CD4-positive, alpha-beta T cell treated with Interleukin-1 beta for 1 hour (primary cell): Measurements from ENCODE around the gene RALA.
"Not testable (repeated sequence)": the region's sequence is repeated elsewhere in the genome, so short reads cannot be mapped to it uniquely, and the experiment has no call there.

Source experiments
- DNase-seq, 2 donors: peaks; one replicate each; pipeline ENCODE4 v3.0.0-alpha.2; 2020 to 2022

RALA gene

GRCh38 chr7:39733881-39734632 lies 110.7 kb downstream of the RALA start:
- peak; percentile 33 to 40 for DNase-seq

DNA sequence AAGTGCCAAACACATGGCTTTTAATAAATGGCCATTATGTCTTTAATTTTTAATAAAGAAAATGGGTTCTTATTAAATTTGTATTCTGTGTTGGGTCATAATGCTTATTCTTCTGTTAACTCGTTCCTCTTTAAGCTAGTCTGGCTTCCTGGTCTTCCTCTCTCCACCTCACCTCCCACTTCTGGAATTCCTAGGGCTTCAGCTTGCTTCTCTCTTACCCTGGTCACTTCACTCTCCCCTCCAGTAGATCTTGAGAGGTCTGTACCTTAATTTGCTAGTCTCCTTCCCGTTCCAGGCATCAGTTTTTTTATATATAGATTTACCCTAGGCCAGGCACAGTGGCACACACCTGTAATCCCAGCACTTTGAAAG lies 111.2 kb downstream of the RALA start:
- DNase-seq: no peak

DNA sequence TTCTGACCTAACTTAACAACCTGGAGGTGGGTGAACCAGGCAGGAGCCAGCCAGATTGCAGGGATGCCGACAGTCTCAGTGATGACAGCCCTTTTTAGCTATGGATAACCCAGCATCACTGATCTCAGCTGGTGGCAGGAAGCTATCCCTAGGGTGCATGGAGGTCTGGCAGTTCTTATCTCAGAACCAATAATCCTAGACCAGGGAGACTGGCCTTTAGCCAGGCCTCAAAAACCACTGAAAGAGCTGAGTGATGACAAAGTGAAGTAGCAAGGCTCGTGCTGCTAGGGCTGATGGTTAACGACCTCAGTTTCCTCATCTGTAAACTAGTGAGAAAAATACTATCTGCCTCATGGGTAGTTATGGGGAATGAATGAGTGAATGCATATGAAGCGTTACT lies 112.5 kb downstream of the RALA start:
- no peak for DNase-seq

- peak; percentile 60 to 65 for DNase-seq
Observed at GRCh38 chr7:39741942-39742623, 118.7 kb downstream of the RALA start.

GRCh38 chr7:39744620-39745019 lies 121.2 kb downstream of the RALA start:
- no peak for DNase-seq

- DNase-seq: no peak
Observed at GRCh38 chr7:39745320-39745719, 121.9 kb downstream of the RALA start.

DNA sequence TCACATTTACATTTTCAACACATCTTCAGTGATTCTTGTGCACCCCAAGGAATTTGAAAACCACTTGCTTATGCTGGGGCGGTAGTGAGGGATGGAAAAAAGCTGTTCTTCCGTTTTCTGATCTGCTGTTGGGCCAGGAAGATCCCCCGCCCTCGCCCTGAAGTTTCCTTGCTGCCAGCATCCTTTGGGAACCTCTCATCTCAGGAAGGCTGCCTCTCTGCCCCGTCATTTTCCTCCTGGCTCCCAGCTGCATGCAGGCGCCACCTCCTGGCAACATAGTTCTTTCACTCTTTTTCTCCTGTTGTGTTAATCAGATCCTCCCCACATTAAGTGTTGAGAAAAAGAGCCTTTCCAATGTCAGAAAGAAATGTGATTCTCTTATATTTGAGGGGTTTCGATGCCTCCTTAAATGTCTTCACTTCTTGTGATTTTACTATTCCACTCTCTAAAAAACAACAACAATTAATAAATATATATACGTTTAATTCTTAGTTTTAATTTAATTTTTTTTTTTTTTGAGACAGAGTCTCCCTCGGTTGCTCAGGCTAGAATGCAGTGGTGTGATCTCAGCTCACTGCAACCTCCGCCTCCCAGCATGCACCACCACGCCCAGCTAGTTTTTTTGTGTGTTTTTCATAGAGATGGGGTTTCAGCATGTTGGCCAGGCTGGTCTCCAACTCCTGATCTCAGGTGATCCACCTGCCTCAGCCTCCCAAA lies 122.9 kb downstream of the RALA start:
- DNase-seq: peak; percentile 47 to 54

GRCh38 chr7:39749177-39749576 lies 125.8 kb downstream of the RALA start:
- DNase-seq: no peak

DNA sequence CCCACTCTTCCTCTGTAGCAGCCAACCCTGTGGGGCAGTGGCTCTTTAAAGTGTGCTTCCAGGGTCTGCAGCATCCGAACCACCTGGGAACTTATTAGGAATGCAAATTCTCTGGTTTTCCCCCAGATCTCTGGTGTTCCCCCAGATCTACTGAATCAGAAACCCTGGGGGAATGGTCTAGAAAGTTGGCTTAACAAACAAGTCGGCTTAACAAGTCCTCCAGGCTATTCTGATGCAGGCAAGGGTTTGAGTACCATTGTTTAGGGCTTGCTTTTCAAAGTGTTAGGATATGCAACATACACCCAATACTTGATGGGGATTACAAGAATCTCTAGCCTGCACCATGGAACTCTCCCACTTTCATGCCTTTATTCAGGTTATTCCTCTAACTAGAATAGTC lies 126.3 kb downstream of the RALA start:
- no peak for DNase-seq

DNA sequence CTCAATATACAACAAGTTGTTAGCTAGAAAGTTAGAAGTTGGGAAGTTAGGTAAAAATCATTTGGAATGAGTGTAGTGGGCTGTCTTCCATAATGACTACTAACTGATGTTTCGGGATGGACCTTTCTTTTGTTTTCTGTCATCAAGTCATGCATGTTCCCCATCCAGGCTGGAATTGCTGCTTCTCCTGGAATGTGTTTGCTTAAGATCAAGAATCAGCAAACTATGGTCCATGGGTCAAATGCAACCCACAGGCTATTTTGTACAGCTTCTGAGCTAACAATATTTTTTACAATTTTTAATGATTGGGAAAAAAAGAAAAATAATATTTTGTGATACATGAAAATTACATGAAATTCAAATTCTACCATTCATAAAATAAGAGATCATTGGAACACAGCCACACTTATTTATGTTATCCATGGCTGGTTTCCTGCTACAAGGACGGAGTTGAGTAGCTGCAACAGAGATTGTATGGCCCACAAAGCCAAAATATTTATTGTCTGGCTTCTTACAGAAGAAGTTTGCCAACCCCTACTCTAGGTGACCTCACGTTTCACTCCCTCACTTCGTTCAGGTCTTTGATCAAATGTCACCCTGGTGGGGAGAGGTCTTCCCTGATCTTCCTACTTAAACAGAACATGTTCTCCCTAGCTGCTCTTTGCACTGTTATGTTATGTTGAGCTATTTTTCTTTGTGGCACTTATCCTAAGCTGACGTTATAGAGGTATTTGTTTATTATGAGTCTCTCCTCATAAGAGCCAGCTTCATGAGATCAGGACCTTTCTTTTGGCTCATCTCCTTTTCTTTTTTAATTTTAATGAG lies 127.1 kb downstream of the RALA start:
- no peak for DNase-seq

DNA sequence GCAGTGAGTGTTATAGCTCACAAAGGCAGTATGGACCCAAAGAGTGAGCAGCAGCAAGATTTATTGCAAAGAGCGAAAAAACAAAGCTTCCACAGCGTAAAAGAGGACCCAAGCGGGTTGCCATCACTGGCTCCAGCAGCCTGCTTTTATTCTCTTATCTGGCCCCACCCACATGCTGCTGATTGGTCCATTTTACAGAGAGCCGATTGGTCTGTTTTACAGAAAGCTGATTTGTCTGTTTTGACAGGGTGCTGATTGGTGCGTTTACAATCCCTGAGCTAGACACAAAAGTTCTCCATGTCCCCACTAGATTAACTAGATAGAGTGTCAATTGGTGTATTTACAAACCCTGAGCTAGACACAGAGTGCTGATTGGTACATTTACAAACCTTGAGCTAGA lies 129.9 kb downstream of the RALA start:
- not testable (repeated sequence) for DNase-seq

- no peak for DNase-seq
Observed at GRCh38 chr7:39753823-39754325, 130.5 kb downstream of the RALA start.

- no peak for DNase-seq
Observed at GRCh38 chr7:39754326-39755120, 131.2 kb downstream of the RALA start.

DNA sequence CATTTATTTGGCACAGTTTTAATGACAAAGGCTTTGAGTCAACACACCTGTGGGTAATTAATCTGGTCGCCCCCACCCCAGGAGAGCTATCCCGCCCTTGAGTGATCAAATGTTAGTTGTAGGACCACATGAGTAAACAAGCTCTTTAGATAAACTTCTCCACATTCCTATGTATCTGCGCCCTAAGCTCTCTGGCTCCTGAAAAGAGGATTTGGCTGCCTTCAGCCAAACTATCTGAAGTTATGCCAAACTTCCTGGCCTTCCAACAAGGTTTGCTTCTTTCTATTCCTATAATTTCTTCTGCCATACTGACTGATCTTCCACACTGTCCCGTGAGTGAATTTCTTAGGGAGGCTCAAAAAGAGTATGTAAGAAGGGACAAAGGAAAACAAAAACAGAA lies 134.2 kb downstream of the RALA start:
- DNase-seq: no peak
